DND-41 (cell line): ENCODE results near the gene MISP3.
A peak's percentile ranks its signal among the peaks of the same experiment; 100 is the strongest.

Experiments used
- ATAC-seq: fragments of 200-7000 bp; cut with Tn5 transposase; 3 replicates; pipeline ENCODE4 v1.9.1; 2021; ENCODE audit warnings: low read depth; ENCODE audit not compliant: insufficient read depth
- DNase-seq: peaks from one replicate; pipeline ENCODE4 v3.0.0-alpha.2; 2020
- H2AFZ ChIP-seq: 2 replicates; pipeline ENCODE4 v1.6.0; 2012; ENCODE audit warnings: low read depth, low read length
- H3K27ac ChIP-seq: 2 replicates; pipeline ENCODE4 v1.5.1; 2012; ENCODE audit warnings: low read length, inconsistent platforms
- H3K27me3 ChIP-seq: fragments of 200-600 bp; sonication (generic); 2 replicates; pipeline ENCODE4 v1.6.0; 2012; ENCODE audit warnings: low read length, mild to moderate bottlenecking, inconsistent platforms; ENCODE audit not compliant: insufficient read depth, poor library complexity
- H3K36me3 ChIP-seq: 2 replicates; pipeline ENCODE4 v1.5.1; 2012; ENCODE audit warnings: low read length, inconsistent platforms; ENCODE audit not compliant: insufficient read depth
- H3K4me1 ChIP-seq: 2 replicates; pipeline ENCODE4 v1.5.1; 2012; ENCODE audit warnings: mild to moderate bottlenecking, low read length; ENCODE audit not compliant: insufficient read depth
- H3K4me2 ChIP-seq: 2 replicates; pipeline ENCODE4 v1.6.0; 2012; ENCODE audit warnings: mild to moderate bottlenecking, moderate library complexity, low read length, inconsistent platforms; ENCODE audit not compliant: insufficient read depth
- H3K4me3 ChIP-seq, 2 experiments: fragments of 200-600 bp in 1 of 2; shearing (Covaris generic) in 1 of 2; 2 replicates each; pipeline ENCODE4 v1.5.1; 2012 to 2016; ENCODE audit warnings: inconsistent platforms in 2 of 2, low read length in 2 of 2, mild to moderate bottlenecking in 2 of 2, low read depth in 1 of 2, moderate library complexity in 1 of 2
- H3K79me2 ChIP-seq: 2 replicates; pipeline ENCODE4 v1.6.0; 2012; ENCODE audit warnings: low read length, inconsistent platforms; ENCODE audit not compliant: insufficient read depth
- H3K9ac ChIP-seq: 2 replicates; pipeline ENCODE4 v1.6.0; 2012; ENCODE audit warnings: low read depth, mild to moderate bottlenecking, inconsistent platforms, low read length, moderate library complexity
- H3K9me3 ChIP-seq: 2 replicates; pipeline ENCODE4 v1.5.1; 2012; ENCODE audit warnings: low read length, moderate library complexity, mild to moderate bottlenecking, inconsistent platforms; ENCODE audit not compliant: insufficient read depth, severe bottlenecking
- H4K20me1 ChIP-seq: 2 replicates; pipeline ENCODE4 v1.6.0; 2012; ENCODE audit warnings: low read length; ENCODE audit not compliant: insufficient read depth
- EZH2 ChIP-seq: IDR thresholded peaks from 3 replicates; pipeline ENCODE4 v1.6.1; 2012; ENCODE audit warnings: borderline replicate concordance, low read depth, mild to moderate bottlenecking, moderate library complexity, low read length, inconsistent platforms; ENCODE audit not compliant: severe bottlenecking
- TF ChIP-seq, protein P1 (sequence below): IDR thresholded peaks from 2 replicates; pipeline ENCODE4 v1.5.1; 2012; ENCODE audit warnings: borderline replicate concordance, low read length, moderate library complexity, mild to moderate bottlenecking; ENCODE audit not compliant: poor library complexity, severe bottlenecking; ENCODE audit errors: extremely low read depth

MISP3 gene

DNA sequence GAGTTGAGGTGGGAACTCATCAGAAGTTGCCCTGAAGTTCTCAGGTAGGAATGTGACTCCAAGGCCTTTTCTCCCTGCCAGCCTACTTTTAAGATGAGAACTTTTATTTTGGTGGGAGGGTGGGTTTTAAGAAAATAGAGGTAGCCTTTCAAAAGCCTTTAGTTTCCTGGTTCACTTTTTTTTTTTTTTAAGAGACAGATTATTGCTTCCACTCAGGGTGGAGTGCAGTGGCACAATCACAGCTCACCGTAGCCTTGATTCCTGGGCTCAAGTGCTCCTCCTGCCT is 10.0 kb downstream of the MISP3 start:
- peaks cover 22% of the 10 kb centered on the region for H3K4me1 ChIP-seq
- TF ChIP-seq, protein P1, sequence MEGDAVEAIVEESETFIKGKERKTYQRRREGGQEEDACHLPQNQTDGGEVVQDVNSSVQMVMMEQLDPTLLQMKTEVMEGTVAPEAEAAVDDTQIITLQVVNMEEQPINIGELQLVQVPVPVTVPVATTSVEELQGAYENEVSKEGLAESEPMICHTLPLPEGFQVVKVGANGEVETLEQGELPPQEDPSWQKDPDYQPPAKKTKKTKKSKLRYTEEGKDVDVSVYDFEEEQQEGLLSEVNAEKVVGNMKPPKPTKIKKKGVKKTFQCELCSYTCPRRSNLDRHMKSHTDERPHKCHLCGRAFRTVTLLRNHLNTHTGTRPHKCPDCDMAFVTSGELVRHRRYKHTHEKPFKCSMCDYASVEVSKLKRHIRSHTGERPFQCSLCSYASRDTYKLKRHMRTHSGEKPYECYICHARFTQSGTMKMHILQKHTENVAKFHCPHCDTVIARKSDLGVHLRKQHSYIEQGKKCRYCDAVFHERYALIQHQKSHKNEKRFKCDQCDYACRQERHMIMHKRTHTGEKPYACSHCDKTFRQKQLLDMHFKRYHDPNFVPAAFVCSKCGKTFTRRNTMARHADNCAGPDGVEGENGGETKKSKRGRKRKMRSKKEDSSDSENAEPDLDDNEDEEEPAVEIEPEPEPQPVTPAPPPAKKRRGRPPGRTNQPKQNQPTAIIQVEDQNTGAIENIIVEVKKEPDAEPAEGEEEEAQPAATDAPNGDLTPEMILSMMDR = no peak
- TF ChIP-seq EZH2 = no peak
- peaks cover 10% of the 10 kb centered on the region; the same call in 1 of the 2 replicates for H3K36me3 ChIP-seq
- no peak overlapping the region for H3K4me3 ChIP-seq
- DNase-seq (no peak), ATAC-seq (no peak)
- H4K20me1 ChIP-seq = no peaks in the 10 kb centered on the region
- no peaks in the 10 kb centered on the region for H3K27me3 ChIP-seq
- 0 out of 2 replicates have a peak overlapping the region, but pooled peaks have one; percentile 70 for H3K9ac ChIP-seq
- H2AFZ ChIP-seq = no peak overlapping the region
- no peaks in the 10 kb centered on the region for H3K9me3 ChIP-seq
- H3K79me2 ChIP-seq = peaks cover 12% of the 10 kb centered on the region
- no peak overlapping the region for H3K27ac ChIP-seq
- peak overlapping the region; percentile 93; the same call in 1 of the 2 replicates for H3K4me2 ChIP-seq

DNA sequence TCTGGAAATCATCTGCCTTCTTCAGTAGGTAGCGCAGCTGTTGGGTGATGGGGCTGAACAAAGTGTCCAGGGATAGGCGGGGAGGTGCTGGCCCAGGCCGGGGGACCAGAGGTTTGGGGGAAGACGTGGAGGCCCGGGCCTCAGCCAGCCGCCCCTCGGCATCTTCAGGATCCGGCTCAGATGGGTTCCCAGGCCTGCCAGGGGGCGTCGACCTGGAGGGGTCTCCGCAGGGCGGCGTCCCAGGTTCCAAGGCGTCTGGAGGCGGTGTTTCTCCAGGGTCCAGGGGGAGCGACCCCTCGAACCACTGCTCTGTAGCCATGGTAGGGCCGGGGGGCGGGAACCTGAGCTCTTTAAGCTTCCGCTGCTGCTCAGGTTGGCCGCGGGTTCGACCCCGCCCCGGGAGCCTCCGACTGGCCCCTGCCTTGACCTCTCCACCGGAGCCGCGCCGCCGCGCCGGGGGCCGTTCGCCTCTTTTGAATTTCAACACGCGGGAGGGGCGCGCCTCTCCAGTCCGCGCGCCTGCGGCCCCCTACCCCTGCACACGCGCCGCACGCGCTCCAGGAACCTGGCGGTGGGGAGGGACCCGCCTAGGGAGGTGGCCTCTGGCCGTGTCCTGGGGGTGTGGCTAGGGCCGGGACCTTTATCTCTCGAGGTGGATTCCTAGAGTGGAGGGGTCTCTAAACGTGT is 12.9 kb downstream of the MISP3 start, which contains the start of gene C19orf67:
TSS of gene C19orf67 (minus strand) at position 475 of the 687 bp plus-strand sequence. CDS start at position 319, 156 bp downstream.
- ATAC-seq (no peak), DNase-seq (no peak)
- Histone ChIP-seq H3K36me3 (peaks cover 26% of the 10 kb centered on the region), H4K20me1 (peaks cover 18% of the 10 kb centered on the region), H3K27me3 (no peaks in the 10 kb centered on the region), H3K4me2 (no peak within 1 kb of the TSS), H3K9ac (no peak within 1 kb of the TSS), H3K27ac (no peak within 1 kb of the TSS), H3K9me3 (no peaks in the 10 kb centered on the region), H2AFZ (no peak within 1 kb of the TSS), H3K4me1 (peaks cover 29% of the 10 kb centered on the region), H3K79me2 (peaks cover 23% of the 10 kb centered on the region), H3K4me3 (no peak within 1 kb of the TSS)
- TF ChIP-seq, protein P1 = no peak
- TF ChIP-seq EZH2 = no peak

DNA sequence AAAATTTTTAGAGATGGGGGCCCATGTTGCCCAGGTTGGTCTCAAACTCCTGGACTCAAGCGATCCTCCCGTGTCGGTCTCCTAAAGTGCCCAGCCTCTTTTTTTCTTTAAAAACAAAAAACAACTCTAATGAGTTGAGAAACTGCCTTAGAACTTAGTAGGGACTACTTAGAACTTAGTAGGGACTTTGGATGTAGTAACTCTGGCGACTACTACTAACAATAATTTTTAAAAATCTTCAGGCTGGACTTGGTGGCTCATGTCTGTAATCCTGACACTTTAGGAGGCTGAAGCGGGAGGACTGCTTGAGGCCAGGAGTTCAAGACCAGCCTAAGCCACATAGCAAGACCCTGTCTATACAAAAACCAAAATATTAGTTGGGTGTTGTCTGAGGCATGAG is 13.5 kb downstream of the MISP3 start:
- Histone ChIP-seq H3K4me2 (no peak overlapping the region), H3K36me3 (peaks cover 26% of the 10 kb centered on the region), H4K20me1 (peaks cover 18% of the 10 kb centered on the region), H3K9me3 (no peaks in the 10 kb centered on the region), H3K79me2 (peaks cover 19% of the 10 kb centered on the region), H3K9ac (no peak overlapping the region), H3K27ac (no peak overlapping the region), H3K4me3 (no peak overlapping the region), H3K4me1 (peaks cover 26% of the 10 kb centered on the region), H3K27me3 (no peaks in the 10 kb centered on the region), H2AFZ (no peak overlapping the region)
- TF ChIP-seq, protein P1 = no peak
- no peak for TF ChIP-seq EZH2
- ATAC-seq (no peak), DNase-seq (no peak)
